Suprapubic skin (tissue), 4 donors: ENCODE data around the gene ESR2.

Source experiments
- EP300 ChIP-seq: sonication (generic); formaldehyde crosslinking; IDR thresholded peaks from one replicate; pipeline ENCODE4 v1.6.1; 2017; ENCODE audit warnings: antibody characterized with exemption
- POLR2AphosphoS5 ChIP-seq, 3 donors: sonication (generic); formaldehyde crosslinking; IDR thresholded peaks; one replicate each; pipeline ENCODE4 v1.6.1; 2017; ENCODE audit warnings: antibody characterized with exemption in 3 of 3
- TF ChIP-seq, protein P1 (sequence below), 2 donors: fragments of 200-600 bp in 1 of 2; fragments of 450-650 bp in 1 of 2; sonication (generic) in 1 of 2; IDR thresholded peaks; one replicate each; pipeline ENCODE4 v1.5.1; 2016 to 2019; ENCODE audit warnings: antibody characterized with exemption in 2 of 2, mild to moderate bottlenecking in 1 of 2, moderate library complexity in 1 of 2

DNA sequence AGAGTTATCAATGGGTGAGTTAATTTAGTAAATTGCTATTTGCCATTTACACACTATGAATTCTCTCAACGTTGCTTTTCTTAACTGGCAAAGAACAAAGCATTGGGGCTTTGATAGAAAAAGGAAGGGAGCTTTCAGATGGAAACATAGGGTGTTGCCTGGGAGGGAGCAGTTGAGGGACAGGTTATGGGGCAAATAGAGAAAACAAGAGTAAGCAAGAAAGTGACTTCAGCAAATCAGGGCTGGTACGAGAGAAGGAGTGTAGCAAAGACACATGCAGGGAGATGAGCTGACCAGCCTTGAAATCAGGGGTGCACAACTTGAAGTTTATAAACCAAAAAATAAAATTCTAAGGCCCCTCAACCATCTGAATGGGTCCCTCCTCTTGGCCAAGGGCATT is 15.7 kb downstream of the ESR2 start:
- TF ChIP-seq POLR2AphosphoS5 (IDR thresholded peaks at IDR 0.05) (no peak), EP300 (no peak)
- TF ChIP-seq, protein P1, sequence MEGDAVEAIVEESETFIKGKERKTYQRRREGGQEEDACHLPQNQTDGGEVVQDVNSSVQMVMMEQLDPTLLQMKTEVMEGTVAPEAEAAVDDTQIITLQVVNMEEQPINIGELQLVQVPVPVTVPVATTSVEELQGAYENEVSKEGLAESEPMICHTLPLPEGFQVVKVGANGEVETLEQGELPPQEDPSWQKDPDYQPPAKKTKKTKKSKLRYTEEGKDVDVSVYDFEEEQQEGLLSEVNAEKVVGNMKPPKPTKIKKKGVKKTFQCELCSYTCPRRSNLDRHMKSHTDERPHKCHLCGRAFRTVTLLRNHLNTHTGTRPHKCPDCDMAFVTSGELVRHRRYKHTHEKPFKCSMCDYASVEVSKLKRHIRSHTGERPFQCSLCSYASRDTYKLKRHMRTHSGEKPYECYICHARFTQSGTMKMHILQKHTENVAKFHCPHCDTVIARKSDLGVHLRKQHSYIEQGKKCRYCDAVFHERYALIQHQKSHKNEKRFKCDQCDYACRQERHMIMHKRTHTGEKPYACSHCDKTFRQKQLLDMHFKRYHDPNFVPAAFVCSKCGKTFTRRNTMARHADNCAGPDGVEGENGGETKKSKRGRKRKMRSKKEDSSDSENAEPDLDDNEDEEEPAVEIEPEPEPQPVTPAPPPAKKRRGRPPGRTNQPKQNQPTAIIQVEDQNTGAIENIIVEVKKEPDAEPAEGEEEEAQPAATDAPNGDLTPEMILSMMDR (IDR thresholded peaks at IDR 0.05), result no peak
